Measurements from ENCODE around the gene SPP1.
A peak's percentile ranks its signal among the peaks of the same experiment; 100 is the strongest.

The SPP1 gene

DNA sequence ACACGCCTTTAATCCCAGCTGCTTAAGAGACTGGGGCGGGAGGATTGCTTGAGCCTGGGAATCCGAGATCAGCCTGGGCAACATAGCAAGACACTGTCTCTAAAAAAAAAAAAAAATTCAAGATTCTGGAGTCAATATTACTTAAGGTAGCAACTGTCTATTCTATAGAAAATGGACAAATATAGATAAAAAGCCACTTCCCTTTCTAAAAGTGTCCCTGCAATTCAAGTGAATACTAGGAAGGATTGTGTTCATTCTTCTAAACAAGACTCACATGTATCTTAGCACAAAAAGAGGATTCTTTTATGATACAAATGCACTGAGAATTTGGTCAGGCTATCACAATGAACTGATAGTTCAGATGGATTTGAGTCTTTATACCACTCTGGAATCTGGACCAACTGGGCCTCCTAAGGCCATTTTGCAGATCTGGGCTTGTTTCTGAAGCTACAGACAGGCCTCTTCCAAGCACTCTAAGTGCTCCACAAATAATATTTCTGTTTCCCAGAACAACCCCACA, 38.9 kb downstream of the SPP1 start:
- DNase-seq (ENCODE audit: low spot score) (no peak), ATAC-seq (ENCODE audit: low read depth) (no peak)
- TF ChIP-seq, protein P1, sequence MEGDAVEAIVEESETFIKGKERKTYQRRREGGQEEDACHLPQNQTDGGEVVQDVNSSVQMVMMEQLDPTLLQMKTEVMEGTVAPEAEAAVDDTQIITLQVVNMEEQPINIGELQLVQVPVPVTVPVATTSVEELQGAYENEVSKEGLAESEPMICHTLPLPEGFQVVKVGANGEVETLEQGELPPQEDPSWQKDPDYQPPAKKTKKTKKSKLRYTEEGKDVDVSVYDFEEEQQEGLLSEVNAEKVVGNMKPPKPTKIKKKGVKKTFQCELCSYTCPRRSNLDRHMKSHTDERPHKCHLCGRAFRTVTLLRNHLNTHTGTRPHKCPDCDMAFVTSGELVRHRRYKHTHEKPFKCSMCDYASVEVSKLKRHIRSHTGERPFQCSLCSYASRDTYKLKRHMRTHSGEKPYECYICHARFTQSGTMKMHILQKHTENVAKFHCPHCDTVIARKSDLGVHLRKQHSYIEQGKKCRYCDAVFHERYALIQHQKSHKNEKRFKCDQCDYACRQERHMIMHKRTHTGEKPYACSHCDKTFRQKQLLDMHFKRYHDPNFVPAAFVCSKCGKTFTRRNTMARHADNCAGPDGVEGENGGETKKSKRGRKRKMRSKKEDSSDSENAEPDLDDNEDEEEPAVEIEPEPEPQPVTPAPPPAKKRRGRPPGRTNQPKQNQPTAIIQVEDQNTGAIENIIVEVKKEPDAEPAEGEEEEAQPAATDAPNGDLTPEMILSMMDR (IDR thresholded peaks at IDR 0.05; ENCODE audit: poor library complexity, severe bottlenecking) = no peak
- H3K4me1 ChIP-seq (ENCODE audit: insufficient read depth, poor library complexity, severe bottlenecking) = peaks cover 31% of the 10 kb centered on the region
- H3K36me3 ChIP-seq (ENCODE audit: low read depth) = peaks cover 14% of the 10 kb centered on the region
- H3K27ac ChIP-seq (ENCODE audit: poor library complexity, severe bottlenecking) = no peak overlapping the region
- H3K9me3 ChIP-seq (ENCODE audit: severe bottlenecking) = no peaks in the 10 kb centered on the region
- H3K27me3 ChIP-seq (ENCODE audit: insufficient read depth, poor library complexity, severe bottlenecking) = no peaks in the 10 kb centered on the region
- H3K4me3 ChIP-seq (ENCODE audit: severe bottlenecking) = no peak overlapping the region

DNA sequence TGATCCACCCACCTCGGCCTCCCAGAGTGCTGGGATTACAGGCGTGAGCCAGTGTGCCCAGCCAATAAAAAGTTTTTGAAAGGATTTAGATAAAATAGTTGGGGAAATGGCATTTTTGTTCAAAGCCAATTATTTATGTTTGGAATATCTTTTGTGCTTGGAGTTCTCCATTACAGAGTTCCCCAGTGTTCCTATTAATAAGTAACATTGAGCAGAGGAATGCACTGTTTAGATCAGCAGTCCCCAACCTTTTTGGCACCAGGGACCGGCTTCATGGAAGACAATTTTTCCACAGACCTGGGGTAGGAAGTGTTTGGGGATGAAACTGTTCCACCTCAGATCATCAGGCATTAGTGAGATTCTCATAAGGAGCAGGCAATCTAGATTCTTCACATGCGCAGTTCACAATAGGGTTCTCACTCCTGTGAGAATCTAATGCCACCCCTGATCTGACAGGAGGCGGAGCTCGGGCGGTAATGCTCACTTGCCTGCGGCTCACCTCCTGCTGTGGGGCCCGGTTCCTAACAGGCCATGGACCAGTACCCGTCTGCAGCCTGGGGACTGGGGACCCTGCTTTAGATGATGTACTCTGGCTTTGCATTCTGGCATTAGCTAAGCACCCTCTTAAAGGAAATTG, 40.3 kb downstream of the SPP1 start:
- DNase-seq (ENCODE audit: low spot score) (no peak), ATAC-seq (ENCODE audit: low read depth) (no peak)
- no peaks in the 10 kb centered on the region for H3K9me3 ChIP-seq (ENCODE audit: severe bottlenecking)
- H3K27me3 ChIP-seq (ENCODE audit: insufficient read depth, poor library complexity, severe bottlenecking) = no peaks in the 10 kb centered on the region
- no peak overlapping the region for H3K4me3 ChIP-seq (ENCODE audit: severe bottlenecking)
- H3K36me3 ChIP-seq (ENCODE audit: low read depth) = peaks cover 21% of the 10 kb centered on the region
- peaks cover 17% of the 10 kb centered on the region for H3K4me1 ChIP-seq (ENCODE audit: insufficient read depth, poor library complexity, severe bottlenecking)
- no peak overlapping the region for H3K27ac ChIP-seq (ENCODE audit: poor library complexity, severe bottlenecking)
- TF ChIP-seq, protein P1 (IDR thresholded peaks at IDR 0.05; ENCODE audit: poor library complexity, severe bottlenecking) = no peak

DNA sequence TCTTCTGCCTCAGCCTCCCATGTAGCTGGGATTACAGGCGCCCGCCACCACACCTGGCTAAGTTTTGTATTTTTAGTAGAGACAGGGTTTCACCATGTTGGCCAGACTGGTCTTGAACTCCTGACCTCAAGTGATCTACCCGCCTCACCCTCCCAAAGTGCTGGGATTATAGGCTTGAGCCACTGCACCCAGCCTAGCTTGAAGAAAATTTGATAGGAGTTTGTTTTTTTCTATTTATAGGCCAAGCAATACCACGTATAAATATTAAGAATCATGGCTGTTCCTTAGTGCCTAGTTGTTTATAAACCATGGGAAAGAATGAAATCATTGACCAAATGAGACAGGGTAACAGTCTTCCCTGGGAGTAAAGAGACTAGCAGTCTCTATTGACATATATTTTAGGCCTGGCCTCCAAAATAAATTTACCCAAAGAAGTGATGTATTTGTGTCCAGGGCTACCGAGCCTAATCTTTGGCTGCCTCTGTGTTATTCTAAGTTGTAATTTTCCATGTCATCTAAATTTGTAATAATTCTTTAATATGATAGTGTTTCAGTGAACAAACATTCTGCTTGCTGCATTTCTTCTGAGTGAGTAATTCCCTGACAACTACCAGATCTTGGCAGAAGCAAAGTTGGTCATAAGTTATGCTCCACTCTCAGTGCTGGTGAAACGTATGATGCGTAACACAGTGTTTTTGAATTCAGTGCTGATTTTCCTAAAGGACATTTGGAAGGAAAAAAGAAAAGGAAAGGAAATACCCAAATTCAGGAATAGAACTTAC, 42.2 kb downstream of the SPP1 start:
- H3K27ac ChIP-seq (ENCODE audit: poor library complexity, severe bottlenecking) = peak overlapping the region; percentile 58
- no peaks in the 10 kb centered on the region for H3K9me3 ChIP-seq (ENCODE audit: severe bottlenecking)
- ATAC-seq (ENCODE audit: low read depth) (peak; percentile 98), DNase-seq (ENCODE audit: low spot score) (no peak)
- no peaks in the 10 kb centered on the region for H3K27me3 ChIP-seq (ENCODE audit: insufficient read depth, poor library complexity, severe bottlenecking)
- no peak overlapping the region for H3K4me3 ChIP-seq (ENCODE audit: severe bottlenecking)
- H3K36me3 ChIP-seq (ENCODE audit: low read depth) = peaks cover 30% of the 10 kb centered on the region
- TF ChIP-seq, protein P1 (IDR thresholded peaks at IDR 0.05; ENCODE audit: poor library complexity, severe bottlenecking) = no peak
- H3K4me1 ChIP-seq (ENCODE audit: insufficient read depth, poor library complexity, severe bottlenecking) = peaks cover 15% of the 10 kb centered on the region

DNA sequence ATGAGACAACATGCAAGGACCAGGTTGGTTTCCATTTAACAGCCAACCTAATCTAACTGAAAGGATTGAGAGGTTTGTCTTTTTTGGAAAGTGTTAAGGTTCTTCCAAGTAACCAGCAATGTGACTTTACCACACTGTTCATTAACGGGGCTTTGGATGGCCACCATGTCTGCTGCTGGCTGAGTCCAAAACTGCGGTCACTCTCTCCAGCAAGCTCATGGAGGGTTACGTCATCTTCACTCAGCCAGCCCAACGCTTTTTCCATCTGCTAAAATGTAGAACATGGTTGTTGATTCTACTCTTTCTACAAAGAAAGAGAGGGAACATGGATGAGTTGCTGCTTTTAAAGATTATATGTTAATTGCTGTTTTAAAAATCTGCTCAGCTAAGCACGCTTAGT, 43.0 kb downstream of the SPP1 start:
- Histone ChIP-seq H3K36me3 (ENCODE audit: low read depth) (peaks cover 30% of the 10 kb centered on the region), H3K9me3 (ENCODE audit: severe bottlenecking) (no peaks in the 10 kb centered on the region), H3K27me3 (ENCODE audit: insufficient read depth, poor library complexity, severe bottlenecking) (no peaks in the 10 kb centered on the region), H3K27ac (ENCODE audit: poor library complexity, severe bottlenecking) (peak overlapping the region; percentile 58), H3K4me1 (ENCODE audit: insufficient read depth, poor library complexity, severe bottlenecking) (peaks cover 15% of the 10 kb centered on the region), H3K4me3 (ENCODE audit: severe bottlenecking) (no peak overlapping the region)
- ATAC-seq (ENCODE audit: low read depth) (no peak), DNase-seq (ENCODE audit: low spot score) (no peak)
- TF ChIP-seq, protein P1 (IDR thresholded peaks at IDR 0.05; ENCODE audit: poor library complexity, severe bottlenecking) = no peak

Measured in RWPE2 (cell line).